K562 (cell line): ENCODE results near the gene UFSP2. TPM values are rescaled to one million over a fixed set of nuclear protein-coding genes. Genes with fewer than 3 reads are reported as not detected.
A peak's percentile ranks its signal among the peaks of the same experiment; 100 is the strongest.

Experiments
- BRF1 ChIP-seq: IDR thresholded peaks from 3 replicates; pipeline ENCODE4 v1.6.1; 2011; ENCODE audit warnings: borderline replicate concordance, mild to moderate bottlenecking; ENCODE audit not compliant: insufficient read length; ENCODE audit errors: extremely low read depth
- ILF3 ChIP-seq: fragments of 450-650 bp; IDR thresholded peaks from 2 replicates; pipeline ENCODE4 v1.6.1; 2018; ENCODE audit warnings: antibody characterized with exemption, mild to moderate bottlenecking, moderate library complexity, borderline replicate concordance
- NR1H2 ChIP-seq: sonication (generic); formaldehyde crosslinking; IDR thresholded peaks from 2 replicates; pipeline ENCODE4 v1.4.0; 2020; ENCODE audit warnings: mild to moderate bottlenecking, missing genetic modification reagents
- PCBP1 ChIP-seq: fragments of 200-400 bp; formaldehyde crosslinking; IDR thresholded peaks from 2 replicates; pipeline ENCODE4 v1.6.1; 2018; ENCODE audit warnings: mild to moderate bottlenecking, low read depth, low read length; ENCODE audit not compliant: poor library complexity, severe bottlenecking
- SIN3B ChIP-seq: fragments of 450-650 bp; IDR thresholded peaks from 2 replicates; pipeline ENCODE4 v1.6.1; 2017; ENCODE audit warnings: low read depth, mild to moderate bottlenecking, moderate library complexity
- TBL1XR1 ChIP-seq, 2 experiments: IDR thresholded peaks; 2 replicates each; pipeline ENCODE4 v1.6.1; 2012; ENCODE audit warnings: improper control_type of control experiment in 2 of 2, low read length in 2 of 2, mild to moderate bottlenecking in 1 of 2
- ZKSCAN8 ChIP-seq: fragments of 200-800 bp; sonication (Bioruptor generic); IDR thresholded peaks from 2 replicates; pipeline ENCODE4 v1.6.1; 2016; ENCODE audit warnings: missing genetic modification characterization, missing compliant biosample characterization
- ZNF263 ChIP-seq: sonication (generic); formaldehyde crosslinking; IDR thresholded peaks from 2 replicates; pipeline ENCODE4 v1.8.0; 2022; ENCODE audit warnings: mild to moderate bottlenecking, missing genetic modification reagents, borderline replicate concordance
- ZNF707 ChIP-seq: fragments of 250-450 bp; sonication (Bioruptor Pico); conservative IDR thresholded peaks from 2 replicates; pipeline ENCODE4 v1.8.0; 2022; ENCODE audit warnings: inconsistent platforms, mild to moderate bottlenecking, moderate library complexity
- polyA plus RNA-seq, 8 experiments: library from polyadenylated mRNA; depleted of rRNA in 4 of 8; stranded (reverse) in 5 of 8; unstranded in 3 of 8; fragments of >200 nt; fragmentation: Nextera tagmentation in 2 of 8; fragmentation: Illumina TruSeq in 1 of 8; extraction: Ambion mirVana in 2 of 8; extraction: Trizol in 1 of 8; gene quantifications; 2 replicates each; pipeline versions ENCODE4 v1.2.1 to v1.2.3, GENCODE V29; 2011 to 2014; ENCODE audit warnings: inconsistent platforms in 1 of 8, missing spikeins in 1 of 8
- total RNA-seq, 7 experiments: library from RNA; depleted of rRNA in 6 of 7; stranded (reverse); fragments of >200 nt in 6 of 7; fragmentation: Illumina TruSeq in 2 of 7; extraction: Trizol in 2 of 7; gene quantifications; 2 replicates each; pipeline versions ENCODE4 v1.2.1 to v1.2.3, GENCODE V29; 2011 to 2021; ENCODE audit warnings: low replicate concordance in 1 of 7
- TF ChIP-seq, protein P1 (sequence below): sonication (generic); formaldehyde crosslinking; IDR thresholded peaks from 2 replicates; pipeline ENCODE4 v1.8.0; 2023; ENCODE audit warnings: mild to moderate bottlenecking, missing genetic modification reagents
- TF ChIP-seq, protein P2 (sequence below): fragments of 450-650 bp; IDR thresholded peaks from 2 replicates; pipeline ENCODE4 v1.6.1; 2016; ENCODE audit warnings: low read depth
- TF ChIP-seq, protein P3 (sequence below): fragments of 250-450 bp; sonication (Bioruptor Pico); IDR thresholded peaks from 2 replicates; pipeline ENCODE4 v1.8.0; 2021; ENCODE audit warnings: moderate library complexity, mild to moderate bottlenecking, inconsistent platforms

UFSP2 gene
- total and polyA plus RNA-seq, 9 of the 15 experiments (the other 6 are each of a cell fraction or from before 2014, with no cell fraction given): 20.1 to 55.8 (median 26.6) TPM

DNA sequence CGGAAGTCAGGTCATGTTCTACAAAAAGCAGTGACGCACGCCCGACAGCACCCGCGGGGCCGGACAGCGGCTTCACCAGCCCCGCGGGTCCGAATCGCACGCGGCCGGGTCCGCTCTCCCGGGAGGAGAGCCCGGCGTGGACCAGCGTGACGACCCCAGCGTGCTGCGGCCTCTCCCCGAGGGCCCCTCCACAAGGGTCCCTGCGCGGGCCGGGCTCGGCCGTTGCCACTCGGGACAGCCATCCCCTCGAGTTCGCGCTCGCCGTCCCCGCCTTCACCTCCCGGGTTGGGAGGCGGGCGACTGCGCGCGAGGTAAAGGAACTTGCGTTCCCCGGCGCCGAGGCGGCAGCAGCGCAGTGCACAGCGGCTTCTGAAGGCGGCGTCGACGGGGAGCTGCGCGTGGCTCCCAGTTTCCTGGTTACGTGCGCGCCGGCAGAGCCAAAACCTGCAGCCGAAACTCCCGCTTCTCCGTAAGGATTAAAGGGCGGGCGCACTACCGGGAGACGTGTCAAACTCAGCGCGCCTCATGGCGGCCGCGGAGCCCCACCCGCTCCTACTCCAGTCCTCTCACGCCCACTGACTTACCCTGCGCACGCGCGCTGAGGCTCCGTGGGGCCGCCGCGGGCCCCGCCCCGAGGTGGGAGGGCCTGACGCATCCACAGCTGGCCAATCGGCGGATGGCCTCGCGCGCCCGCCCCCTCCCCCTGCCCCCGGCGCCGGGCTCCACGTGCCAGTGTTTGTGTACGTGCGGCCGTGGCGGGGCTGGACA is 29.6 kb downstream of the UFSP2 start (continued):
- TF ChIP-seq, protein P1, sequence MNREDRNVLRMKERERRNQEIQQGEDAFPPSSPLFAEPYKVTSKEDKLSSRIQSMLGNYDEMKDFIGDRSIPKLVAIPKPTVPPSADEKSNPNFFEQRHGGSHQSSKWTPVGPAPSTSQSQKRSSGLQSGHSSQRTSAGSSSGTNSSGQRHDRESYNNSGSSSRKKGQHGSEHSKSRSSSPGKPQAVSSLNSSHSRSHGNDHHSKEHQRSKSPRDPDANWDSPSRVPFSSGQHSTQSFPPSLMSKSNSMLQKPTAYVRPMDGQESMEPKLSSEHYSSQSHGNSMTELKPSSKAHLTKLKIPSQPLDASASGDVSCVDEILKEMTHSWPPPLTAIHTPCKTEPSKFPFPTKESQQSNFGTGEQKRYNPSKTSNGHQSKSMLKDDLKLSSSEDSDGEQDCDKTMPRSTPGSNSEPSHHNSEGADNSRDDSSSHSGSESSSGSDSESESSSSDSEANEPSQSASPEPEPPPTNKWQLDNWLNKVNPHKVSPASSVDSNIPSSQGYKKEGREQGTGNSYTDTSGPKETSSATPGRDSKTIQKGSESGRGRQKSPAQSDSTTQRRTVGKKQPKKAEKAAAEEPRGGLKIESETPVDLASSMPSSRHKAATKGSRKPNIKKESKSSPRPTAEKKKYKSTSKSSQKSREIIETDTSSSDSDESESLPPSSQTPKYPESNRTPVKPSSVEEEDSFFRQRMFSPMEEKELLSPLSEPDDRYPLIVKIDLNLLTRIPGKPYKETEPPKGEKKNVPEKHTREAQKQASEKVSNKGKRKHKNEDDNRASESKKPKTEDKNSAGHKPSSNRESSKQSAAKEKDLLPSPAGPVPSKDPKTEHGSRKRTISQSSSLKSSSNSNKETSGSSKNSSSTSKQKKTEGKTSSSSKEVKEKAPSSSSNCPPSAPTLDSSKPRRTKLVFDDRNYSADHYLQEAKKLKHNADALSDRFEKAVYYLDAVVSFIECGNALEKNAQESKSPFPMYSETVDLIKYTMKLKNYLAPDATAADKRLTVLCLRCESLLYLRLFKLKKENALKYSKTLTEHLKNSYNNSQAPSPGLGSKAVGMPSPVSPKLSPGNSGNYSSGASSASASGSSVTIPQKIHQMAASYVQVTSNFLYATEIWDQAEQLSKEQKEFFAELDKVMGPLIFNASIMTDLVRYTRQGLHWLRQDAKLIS (CRISPR knock-in tag): peak; percentile 78; the same call in 1 of the 2 replicates
- TF ChIP-seq, protein P2, sequence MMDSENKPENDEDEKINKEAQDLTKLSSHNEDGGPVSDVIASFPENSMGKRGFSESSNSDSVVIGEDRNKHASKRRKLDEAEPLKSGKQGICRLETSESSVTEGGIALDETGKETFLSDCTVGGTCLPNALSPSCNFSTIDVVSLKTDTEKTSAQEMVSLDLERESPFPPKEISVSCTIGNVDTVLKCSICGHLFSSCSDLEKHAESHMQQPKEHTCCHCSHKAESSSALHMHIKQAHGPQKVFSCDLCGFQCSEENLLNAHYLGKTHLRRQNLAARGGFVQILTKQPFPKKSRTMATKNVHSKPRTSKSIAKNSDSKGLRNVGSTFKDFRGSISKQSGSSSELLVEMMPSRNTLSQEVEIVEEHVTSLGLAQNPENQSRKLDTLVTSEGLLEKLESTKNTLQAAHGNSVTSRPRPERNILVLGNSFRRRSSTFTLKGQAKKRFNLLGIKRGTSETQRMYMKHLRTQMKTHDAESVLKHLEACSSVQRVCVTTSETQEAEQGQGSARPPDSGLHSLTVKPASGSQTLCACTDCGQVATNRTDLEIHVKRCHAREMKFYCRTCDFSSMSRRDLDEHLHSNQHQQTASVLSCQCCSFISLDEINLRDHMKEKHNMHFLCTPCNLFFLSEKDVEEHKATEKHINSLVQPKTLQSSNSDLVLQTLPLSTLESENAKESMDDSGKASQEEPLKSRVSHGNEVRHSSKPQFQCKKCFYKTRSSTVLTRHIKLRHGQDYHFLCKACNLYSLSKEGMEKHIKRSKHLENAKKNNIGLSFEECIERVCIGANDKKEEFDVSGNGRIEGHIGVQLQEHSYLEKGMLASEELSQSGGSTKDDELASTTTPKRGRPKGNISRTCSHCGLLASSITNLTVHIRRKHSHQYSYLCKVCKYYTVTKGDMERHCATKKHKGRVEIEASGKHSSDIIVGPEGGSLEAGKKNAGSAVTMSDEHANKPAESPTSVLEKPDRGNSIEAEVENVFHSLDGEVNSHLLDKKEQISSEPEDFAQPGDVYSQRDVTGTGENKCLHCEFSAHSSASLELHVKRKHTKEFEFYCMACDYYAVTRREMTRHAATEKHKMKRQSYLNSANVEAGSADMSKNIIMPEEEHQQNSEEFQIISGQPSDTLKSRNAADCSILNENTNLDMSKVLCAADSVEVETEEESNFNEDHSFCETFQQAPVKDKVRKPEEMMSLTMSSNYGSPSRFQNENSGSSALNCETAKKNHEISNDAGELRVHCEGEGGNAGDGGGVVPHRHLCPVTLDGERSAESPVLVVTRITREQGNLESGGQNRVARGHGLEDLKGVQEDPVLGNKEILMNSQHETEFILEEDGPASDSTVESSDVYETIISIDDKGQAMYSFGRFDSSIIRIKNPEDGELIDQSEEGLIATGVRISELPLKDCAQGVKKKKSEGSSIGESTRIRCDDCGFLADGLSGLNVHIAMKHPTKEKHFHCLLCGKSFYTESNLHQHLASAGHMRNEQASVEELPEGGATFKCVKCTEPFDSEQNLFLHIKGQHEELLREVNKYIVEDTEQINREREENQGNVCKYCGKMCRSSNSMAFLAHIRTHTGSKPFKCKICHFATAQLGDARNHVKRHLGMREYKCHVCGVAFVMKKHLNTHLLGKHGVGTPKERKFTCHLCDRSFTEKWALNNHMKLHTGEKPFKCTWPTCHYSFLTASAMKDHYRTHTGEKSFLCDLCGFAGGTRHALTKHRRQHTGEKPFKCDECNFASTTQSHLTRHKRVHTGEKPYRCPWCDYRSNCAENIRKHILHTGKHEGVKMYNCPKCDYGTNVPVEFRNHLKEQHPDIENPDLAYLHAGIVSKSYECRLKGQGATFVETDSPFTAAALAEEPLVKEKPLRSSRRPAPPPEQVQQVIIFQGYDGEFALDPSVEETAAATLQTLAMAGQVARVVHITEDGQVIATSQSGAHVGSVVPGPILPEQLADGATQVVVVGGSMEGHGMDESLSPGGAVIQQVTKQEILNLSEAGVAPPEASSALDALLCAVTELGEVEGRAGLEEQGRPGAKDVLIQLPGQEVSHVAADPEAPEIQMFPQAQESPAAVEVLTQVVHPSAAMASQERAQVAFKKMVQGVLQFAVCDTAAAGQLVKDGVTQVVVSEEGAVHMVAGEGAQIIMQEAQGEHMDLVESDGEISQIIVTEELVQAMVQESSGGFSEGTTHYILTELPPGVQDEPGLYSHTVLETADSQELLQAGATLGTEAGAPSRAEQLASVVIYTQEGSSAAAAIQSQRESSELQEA: no peak
- TF ChIP-seq BRF1 (no peak), ZNF263 (CRISPR knock-in tag) (peak; percentile 51; the same call in 1 of the 2 replicates), NR1H2 (peak; percentile 89; the same call in 1 of the 2 replicates), ZKSCAN8 (CRISPR knock-in tag) (no peak), ZNF707 (CRISPR knock-in tag) (no peak), ILF3 (no peak; the same call in 1 of the 2 replicates), TBL1XR1 (IDR thresholded peaks at IDR 0.05; ENCODE audit: low read length in 2 of 2) (peak in 1 of 2 experiments; percentile 70; a peak in 2 of 4 replicates), SIN3B (peak; percentile 28; the same call in 1 of the 2 replicates), PCBP1 (peak; percentile 62)
- TF ChIP-seq, protein P3, sequence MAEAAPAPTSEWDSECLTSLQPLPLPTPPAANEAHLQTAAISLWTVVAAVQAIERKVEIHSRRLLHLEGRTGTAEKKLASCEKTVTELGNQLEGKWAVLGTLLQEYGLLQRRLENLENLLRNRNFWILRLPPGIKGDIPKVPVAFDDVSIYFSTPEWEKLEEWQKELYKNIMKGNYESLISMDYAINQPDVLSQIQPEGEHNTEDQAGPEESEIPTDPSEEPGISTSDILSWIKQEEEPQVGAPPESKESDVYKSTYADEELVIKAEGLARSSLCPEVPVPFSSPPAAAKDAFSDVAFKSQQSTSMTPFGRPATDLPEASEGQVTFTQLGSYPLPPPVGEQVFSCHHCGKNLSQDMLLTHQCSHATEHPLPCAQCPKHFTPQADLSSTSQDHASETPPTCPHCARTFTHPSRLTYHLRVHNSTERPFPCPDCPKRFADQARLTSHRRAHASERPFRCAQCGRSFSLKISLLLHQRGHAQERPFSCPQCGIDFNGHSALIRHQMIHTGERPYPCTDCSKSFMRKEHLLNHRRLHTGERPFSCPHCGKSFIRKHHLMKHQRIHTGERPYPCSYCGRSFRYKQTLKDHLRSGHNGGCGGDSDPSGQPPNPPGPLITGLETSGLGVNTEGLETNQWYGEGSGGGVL (CRISPR knock-in tag): no peak
